DND-41 (cell line): Measurements from ENCODE around the gene IRF1.

Experiments used
- ATAC-seq: fragments of 200-7000 bp; cut with Tn5 transposase; 3 replicates; pipeline ENCODE4 v1.9.1; 2021; ENCODE audit warnings: low read depth; ENCODE audit not compliant: insufficient read depth
- DNase-seq: peaks from one replicate; pipeline ENCODE4 v3.0.0-alpha.2; 2020
- H2AFZ ChIP-seq: 2 replicates; pipeline ENCODE4 v1.6.0; 2012; ENCODE audit warnings: low read depth, low read length
- H3K27ac ChIP-seq: 2 replicates; pipeline ENCODE4 v1.5.1; 2012; ENCODE audit warnings: low read length, inconsistent platforms
- H3K27me3 ChIP-seq: fragments of 200-600 bp; sonication (generic); 2 replicates; pipeline ENCODE4 v1.6.0; 2012; ENCODE audit warnings: low read length, mild to moderate bottlenecking, inconsistent platforms; ENCODE audit not compliant: insufficient read depth, poor library complexity
- H3K36me3 ChIP-seq: 2 replicates; pipeline ENCODE4 v1.5.1; 2012; ENCODE audit warnings: low read length, inconsistent platforms; ENCODE audit not compliant: insufficient read depth
- H3K4me1 ChIP-seq: 2 replicates; pipeline ENCODE4 v1.5.1; 2012; ENCODE audit warnings: mild to moderate bottlenecking, low read length; ENCODE audit not compliant: insufficient read depth
- H3K4me2 ChIP-seq: 2 replicates; pipeline ENCODE4 v1.6.0; 2012; ENCODE audit warnings: mild to moderate bottlenecking, moderate library complexity, low read length, inconsistent platforms; ENCODE audit not compliant: insufficient read depth
- H3K4me3 ChIP-seq, 2 experiments: fragments of 200-600 bp in 1 of 2; shearing (Covaris generic) in 1 of 2; 2 replicates each; pipeline ENCODE4 v1.5.1; 2012 to 2016; ENCODE audit warnings: inconsistent platforms in 2 of 2, low read length in 2 of 2, mild to moderate bottlenecking in 2 of 2, low read depth in 1 of 2, moderate library complexity in 1 of 2
- H3K79me2 ChIP-seq: 2 replicates; pipeline ENCODE4 v1.6.0; 2012; ENCODE audit warnings: low read length, inconsistent platforms; ENCODE audit not compliant: insufficient read depth
- H3K9ac ChIP-seq: 2 replicates; pipeline ENCODE4 v1.6.0; 2012; ENCODE audit warnings: low read depth, mild to moderate bottlenecking, inconsistent platforms, low read length, moderate library complexity
- H3K9me3 ChIP-seq: 2 replicates; pipeline ENCODE4 v1.5.1; 2012; ENCODE audit warnings: low read length, moderate library complexity, mild to moderate bottlenecking, inconsistent platforms; ENCODE audit not compliant: insufficient read depth, severe bottlenecking
- H4K20me1 ChIP-seq: 2 replicates; pipeline ENCODE4 v1.6.0; 2012; ENCODE audit warnings: low read length; ENCODE audit not compliant: insufficient read depth
- EZH2 ChIP-seq: IDR thresholded peaks from 3 replicates; pipeline ENCODE4 v1.6.1; 2012; ENCODE audit warnings: borderline replicate concordance, low read depth, mild to moderate bottlenecking, moderate library complexity, low read length, inconsistent platforms; ENCODE audit not compliant: severe bottlenecking
- TF ChIP-seq, protein P1 (sequence below): IDR thresholded peaks from 2 replicates; pipeline ENCODE4 v1.5.1; 2012; ENCODE audit warnings: borderline replicate concordance, low read length, moderate library complexity, mild to moderate bottlenecking; ENCODE audit not compliant: poor library complexity, severe bottlenecking; ENCODE audit errors: extremely low read depth

Gene IRF1

DNA sequence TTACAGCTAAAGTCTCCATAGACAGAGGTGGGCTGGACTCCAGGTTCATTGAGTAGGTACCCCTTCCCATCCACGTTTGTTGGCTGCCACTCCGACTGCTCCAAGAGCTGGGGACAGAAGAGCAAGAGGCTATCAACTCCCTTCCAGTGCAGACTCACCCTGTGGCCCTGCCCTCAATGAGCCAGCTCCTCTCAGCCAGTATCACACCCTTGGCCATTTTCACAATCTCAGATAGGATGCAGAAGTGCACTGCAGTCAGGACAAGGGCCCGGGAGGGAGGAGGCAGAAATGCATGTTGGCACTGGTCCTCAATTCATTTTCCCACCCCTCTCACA lies 6.2 kb downstream of the IRF1 start:
- no peak for DNase-seq
- H3K79me2 ChIP-seq, result peaks cover 78% of the 10 kb centered on the region
- H3K4me2 ChIP-seq, result peak overlapping the region; percentile 9; the same call in 1 of the 2 replicates
- H4K20me1 ChIP-seq, result peaks cover 66% of the 10 kb centered on the region
- peaks cover 79% of the 10 kb centered on the region for H3K36me3 ChIP-seq
- ATAC-seq, result no peak
- H3K9ac ChIP-seq, result no peak overlapping the region
- H3K27ac ChIP-seq, result peak overlapping the region; percentile 20; the same call in 1 of the 2 replicates
- no peaks in the 10 kb centered on the region for H3K27me3 ChIP-seq
- H2AFZ ChIP-seq, result no peak overlapping the region
- H3K4me3 ChIP-seq, result no peak overlapping the region
- no peak for TF ChIP-seq EZH2
- TF ChIP-seq, protein P1, sequence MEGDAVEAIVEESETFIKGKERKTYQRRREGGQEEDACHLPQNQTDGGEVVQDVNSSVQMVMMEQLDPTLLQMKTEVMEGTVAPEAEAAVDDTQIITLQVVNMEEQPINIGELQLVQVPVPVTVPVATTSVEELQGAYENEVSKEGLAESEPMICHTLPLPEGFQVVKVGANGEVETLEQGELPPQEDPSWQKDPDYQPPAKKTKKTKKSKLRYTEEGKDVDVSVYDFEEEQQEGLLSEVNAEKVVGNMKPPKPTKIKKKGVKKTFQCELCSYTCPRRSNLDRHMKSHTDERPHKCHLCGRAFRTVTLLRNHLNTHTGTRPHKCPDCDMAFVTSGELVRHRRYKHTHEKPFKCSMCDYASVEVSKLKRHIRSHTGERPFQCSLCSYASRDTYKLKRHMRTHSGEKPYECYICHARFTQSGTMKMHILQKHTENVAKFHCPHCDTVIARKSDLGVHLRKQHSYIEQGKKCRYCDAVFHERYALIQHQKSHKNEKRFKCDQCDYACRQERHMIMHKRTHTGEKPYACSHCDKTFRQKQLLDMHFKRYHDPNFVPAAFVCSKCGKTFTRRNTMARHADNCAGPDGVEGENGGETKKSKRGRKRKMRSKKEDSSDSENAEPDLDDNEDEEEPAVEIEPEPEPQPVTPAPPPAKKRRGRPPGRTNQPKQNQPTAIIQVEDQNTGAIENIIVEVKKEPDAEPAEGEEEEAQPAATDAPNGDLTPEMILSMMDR, result no peak
- no peaks in the 10 kb centered on the region for H3K9me3 ChIP-seq
- peaks cover 57% of the 10 kb centered on the region for H3K4me1 ChIP-seq

DNA sequence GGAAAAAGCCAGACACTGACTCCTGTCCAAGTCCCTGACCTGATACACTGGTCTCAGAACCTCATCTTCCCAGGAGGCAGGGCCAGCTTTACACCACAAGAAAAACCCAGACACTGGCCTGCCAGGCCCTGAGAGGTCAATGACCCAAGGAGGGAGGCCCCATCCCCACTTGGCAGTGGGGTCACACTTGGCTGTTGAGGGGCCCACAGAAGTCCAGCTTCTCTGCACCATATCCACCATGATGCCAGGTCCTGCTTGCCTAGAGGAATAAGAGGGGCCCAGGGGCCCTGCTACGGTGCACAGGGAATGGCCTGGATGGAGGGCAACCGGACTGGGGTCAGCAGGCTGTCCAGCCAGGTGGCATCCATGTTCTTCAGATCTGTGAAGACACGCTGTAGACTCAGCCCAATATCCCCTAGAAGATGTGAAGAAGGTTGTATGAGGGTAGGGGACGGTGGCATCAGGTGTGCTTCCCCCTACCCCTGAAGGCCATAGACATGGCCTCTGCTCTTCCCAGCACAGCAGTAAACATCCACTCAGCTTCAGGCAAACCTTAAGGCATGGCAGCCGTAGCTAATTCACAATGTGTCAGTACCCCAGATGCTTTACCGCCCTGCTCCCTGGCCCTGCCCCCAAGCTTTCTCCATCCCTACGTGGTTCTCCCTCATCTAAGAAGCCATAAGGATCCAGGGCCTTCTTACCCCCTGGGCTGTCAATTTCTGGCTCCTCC lies 6.7 kb downstream of the IRF1 start:
- Histone ChIP-seq H2AFZ (no peak overlapping the region), H3K79me2 (peaks cover 78% of the 10 kb centered on the region), H3K4me2 (peak overlapping the region; percentile 9; the same call in 1 of the 2 replicates), H4K20me1 (peaks cover 61% of the 10 kb centered on the region), H3K4me3 (no peak overlapping the region), H3K27me3 (no peaks in the 10 kb centered on the region), H3K9ac (no peak overlapping the region), H3K9me3 (no peaks in the 10 kb centered on the region), H3K27ac (peak overlapping the region; percentile 9; the same call in 1 of the 2 replicates), H3K36me3 (peaks cover 74% of the 10 kb centered on the region), H3K4me1 (peaks cover 54% of the 10 kb centered on the region)
- TF ChIP-seq, protein P1, result no peak
- no peak for TF ChIP-seq EZH2
- DNase-seq (no peak), ATAC-seq (no peak)

DNA sequence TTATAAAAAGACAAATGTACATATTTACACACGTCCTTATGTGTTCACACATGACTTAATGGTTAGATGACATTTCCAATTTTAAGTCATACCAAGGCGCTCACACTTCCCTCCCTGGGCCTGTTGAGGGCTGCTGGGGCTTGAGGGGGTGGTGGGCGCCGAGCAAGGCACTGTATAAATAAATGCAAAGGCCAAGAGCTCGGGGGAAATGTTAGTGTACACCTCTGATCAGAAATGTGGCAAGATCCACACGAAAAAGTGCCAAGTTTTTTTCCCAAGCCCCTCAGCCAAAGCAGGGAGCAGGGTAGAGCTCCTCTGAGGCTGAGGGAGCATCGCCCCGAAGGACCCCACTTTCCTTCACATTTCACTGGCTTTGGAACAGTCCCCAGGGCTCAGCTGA lies 7.5 kb downstream of the IRF1 start:
- Histone ChIP-seq H2AFZ (no peak overlapping the region), H3K27me3 (no peaks in the 10 kb centered on the region), H3K79me2 (peaks cover 77% of the 10 kb centered on the region), H3K4me3 (no peak overlapping the region), H4K20me1 (peaks cover 53% of the 10 kb centered on the region), H3K36me3 (peaks cover 67% of the 10 kb centered on the region), H3K4me1 (peaks cover 47% of the 10 kb centered on the region), H3K9me3 (no peaks in the 10 kb centered on the region), H3K9ac (no peak overlapping the region), H3K4me2 (no peak overlapping the region), H3K27ac (peak overlapping the region; percentile 9; the same call in 1 of the 2 replicates)
- ATAC-seq (no peak), DNase-seq (peak; percentile 4)
- TF ChIP-seq, protein P1, result no peak
- TF ChIP-seq EZH2, result no peak
